GM08714 (cell line): ENCODE results near the gene BRCC3.

ENCODE experiments used
- H3K4me3 ChIP-seq: fragments of 200-500 bp; sonication (Bioruptor generic); 2 replicates; pipeline ENCODE4 v1.5.1; 2014; ENCODE audit warnings: mild to moderate bottlenecking, low read length, inconsistent platforms
- ZNF274 ChIP-seq: IDR thresholded peaks from 2 replicates; pipeline ENCODE4 v1.6.1; 2012; ENCODE audit warnings: mild to moderate bottlenecking, low read depth, low read length

BRCC3 gene

GRCh38 chrX:155048977-155049619 lies 22.2 kb upstream of the BRCC3 start:
- no peak overlapping the region for H3K4me3 ChIP-seq
- TF ChIP-seq ZNF274: no peak

- no peak overlapping the region for H3K4me3 ChIP-seq
- no peak for TF ChIP-seq ZNF274
Measured at GRCh38 chrX:155052738-155053498, 18.4 kb upstream of the BRCC3 start.

GRCh38 chrX:155053656-155054055 lies 17.7 kb upstream of the BRCC3 start:
- no peak overlapping the region for H3K4me3 ChIP-seq
- TF ChIP-seq ZNF274: no peak

GRCh38 chrX:155054255-155054654 lies 17.1 kb upstream of the BRCC3 start:
- TF ChIP-seq ZNF274: no peak
- H3K4me3 ChIP-seq: no peak overlapping the region

GRCh38 chrX:155055494-155055893 lies 15.8 kb upstream of the BRCC3 start:
- TF ChIP-seq ZNF274: no peak
- H3K4me3 ChIP-seq: no peak overlapping the region

- no peak overlapping the region for H3K4me3 ChIP-seq
- TF ChIP-seq ZNF274: no peak
Measured at GRCh38 chrX:155056471-155056870, 14.8 kb upstream of the BRCC3 start.

GRCh38 chrX:155056877-155057792 lies 14.2 kb upstream of the BRCC3 start:
- H3K4me3 ChIP-seq: no peak overlapping the region
- TF ChIP-seq ZNF274: no peak

- no peak overlapping the region for H3K4me3 ChIP-seq
- no peak for TF ChIP-seq ZNF274
Measured at GRCh38 chrX:155061760-155062159, 9.5 kb upstream of the BRCC3 start.

GRCh38 chrX:155065035-155065734 lies 6.1 kb upstream of the BRCC3 start:
- no peak for TF ChIP-seq ZNF274
- no peak overlapping the region for H3K4me3 ChIP-seq

- H3K4me3 ChIP-seq: no peak overlapping the region; the same call in 1 of the 2 replicates
- TF ChIP-seq ZNF274: no peak
Measured at GRCh38 chrX:155068165-155068564, 3.1 kb upstream of the BRCC3 start.

GRCh38 chrX:155069414-155069813 lies 1.9 kb upstream of the BRCC3 start:
- peak overlapping the region; percentile 89; the same call in 1 of the 2 replicates for H3K4me3 ChIP-seq

GRCh38 chrX:155070038-155070437 lies 1.3 kb upstream of the BRCC3 start:
- peak overlapping the region; percentile 89 for H3K4me3 ChIP-seq
- no peak for TF ChIP-seq ZNF274

More at GRCh38 chrX:155069414-155069813, 1.9 kb upstream of the BRCC3 start:
- TF ChIP-seq ZNF274: no peak

- H3K4me3 ChIP-seq: peak overlapping the region; percentile 89
- no peak for TF ChIP-seq ZNF274
Measured at GRCh38 chrX:155070663-155070974, 689 bp upstream of the BRCC3 start.
